GM12878 (cell line): Measurements from ENCODE around the gene TTR.

Source experiments
- CTCF ChIP-seq, 3 experiments: IDR thresholded peaks in 2 of 3; conservative IDR thresholded peaks in 1 of 3; 2 replicates each; pipeline ENCODE4 v1.5.1; 2011; ENCODE audit warnings: low read depth in 3 of 3, low read length in 3 of 3, mild to moderate bottlenecking in 3 of 3, control low read depth in 2 of 3, moderate library complexity in 2 of 3, inconsistent platforms in 1 of 3, mixed read lengths in 1 of 3; ENCODE audit not compliant: control insufficient read depth in 2 of 3, insufficient read depth in 1 of 3; ENCODE audit errors: extremely low read depth in 1 of 3
- EED ChIP-seq: sonication (generic); IDR thresholded peaks from 2 replicates; pipeline ENCODE4 v1.6.1; 2016; ENCODE audit warnings: antibody characterized with exemption, low read depth
- EP300 ChIP-seq, 2 experiments: fragments of 150-350 bp in 1 of 2; IDR thresholded peaks; 2 replicates each; pipeline ENCODE4 v1.6.1; 2011 to 2012; ENCODE audit warnings: low read depth in 2 of 2, low read length in 2 of 2, borderline replicate concordance in 1 of 2, improper control_type of control experiment in 1 of 2, inconsistent platforms in 1 of 2; ENCODE audit not compliant: control insufficient read depth in 1 of 2
- JUND ChIP-seq: IDR thresholded peaks from 2 replicates; pipeline ENCODE4 v1.6.1; 2012; ENCODE audit warnings: low read depth, mild to moderate bottlenecking, low read length, improper control_type of control experiment, moderate library complexity
- MAX ChIP-seq: IDR thresholded peaks from 2 replicates; pipeline ENCODE4 v1.6.1; 2012; ENCODE audit warnings: low read depth, low read length, improper control_type of control experiment
- POLR2A ChIP-seq: IDR thresholded peaks from 2 replicates; pipeline ENCODE4 v1.6.1; 2011; ENCODE audit warnings: low read depth, mild to moderate bottlenecking, low read length
- SRF ChIP-seq, 2 experiments: IDR thresholded peaks; 2 replicates each; pipeline ENCODE4 v1.6.1; 2011; ENCODE audit warnings: low read depth in 2 of 2, low read length in 2 of 2, mild to moderate bottlenecking in 1 of 2, moderate library complexity in 1 of 2

- TF ChIP-seq MAX (no peak), EP300 (IDR thresholded peaks at IDR 0.05; ENCODE audit: borderline replicate concordance in 1 of 2, control insufficient read depth in 1 of 2, low read depth in 2 of 2, low read length in 2 of 2) (no peak), CTCF (IDR thresholded peaks at IDR 0.05 in 2 of 3, conservative IDR thresholded peaks at IDR 0.05 in 1 of 3; ENCODE audit: control insufficient read depth in 2 of 3, extremely low read depth in 1 of 3, insufficient read depth in 1 of 3, low read depth in 3 of 3, low read length in 3 of 3) (no peak), POLR2A (no peak), JUND (no peak), EED (no peak), SRF (IDR thresholded peaks at IDR 0.05; ENCODE audit: low read depth in 2 of 2, low read length in 2 of 2) (no peak)
These were observed 36.9 kb upstream of the TTR start for GRCh38 chr18:31554776-31555175.
